IMR-90 (cell line): ENCODE measurements around the gene NT5M. TPM values are rescaled to one million over a fixed set of nuclear protein-coding genes. Genes with fewer than 3 reads are reported as not detected.

Experiments used
- ATAC-seq: fragments of 200-7000 bp; cut with Tn5 transposase; 2 replicates; pipeline ENCODE4 v1.9.1; 2020; ENCODE audit warnings: low read depth, mild to moderate bottlenecking, moderate library complexity
- BruUV-seq: library from RNA; stranded (reverse); fragments of 400-500 nt; replicated peaks from 2 replicates; lab custom pipeline; 2021; lab: Mats Ljungman, UMichigan
- CTCF ChIA-PET: fragments of 300-600 bp; formaldehyde crosslinking; extraction: SDS; loops from one replicate; lab custom pipeline; 2021; ENCODE audit warnings: antibody characterized with exemption; lab: Yijun Ruan, JAX
- POLR2A ChIA-PET: fragments of 300-600 bp; sonication (Branson Sonifier 250); formaldehyde crosslinking; loops from one replicate; lab custom pipeline; 2022; ENCODE audit warnings: antibody characterized with exemption; ENCODE audit not compliant: unreplicated experiment; lab: Charles Lee
- DNase-seq: peaks from one replicate; pipeline ENCODE4 v3.0.0; 2013
- H2AFZ ChIP-seq: replicated peaks from 2 replicates; pipeline ENCODE3; 2013; ENCODE audit warnings: low read length, mild to moderate bottlenecking; ENCODE audit not compliant: poor library complexity
- H2AK5ac ChIP-seq: 2 replicates; pipeline ENCODE4 v1.6.1; 2013; ENCODE audit warnings: low read depth, low read length, inconsistent platforms
- H2AK9ac ChIP-seq: replicated peaks from 2 replicates; pipeline ENCODE3; 2013; ENCODE audit warnings: mild to moderate bottlenecking, low read depth, low read length, moderate library complexity; ENCODE audit not compliant: poor library complexity
- H2BK120ac ChIP-seq: 2 replicates; pipeline ENCODE4 v1.6.1; 2013; ENCODE audit warnings: low read depth, low read length, inconsistent platforms
- H2BK15ac ChIP-seq: 3 replicates; pipeline ENCODE4 v1.6.1; 2013; ENCODE audit warnings: low read depth, low read length, inconsistent platforms
- H2BK20ac ChIP-seq: 2 replicates; pipeline ENCODE4 v1.6.1; 2013; ENCODE audit warnings: low read depth, mild to moderate bottlenecking, inconsistent platforms, low read length, moderate library complexity
- H2BK5ac ChIP-seq: 2 replicates; pipeline ENCODE4 v1.6.1; 2013; ENCODE audit warnings: mild to moderate bottlenecking, low read depth, low read length, inconsistent platforms; ENCODE audit not compliant: poor library complexity, severe bottlenecking
- H3K14ac ChIP-seq: replicated peaks from 2 replicates; pipeline ENCODE4 v1.6.1; 2013; ENCODE audit warnings: low read depth, low read length, inconsistent platforms
- H3K18ac ChIP-seq: 2 replicates; pipeline ENCODE4 v1.6.1; 2013; ENCODE audit warnings: low read depth, low read length, control low read depth
- H3K23ac ChIP-seq: 2 replicates; pipeline ENCODE4 v1.6.1; 2013; ENCODE audit warnings: low read depth, low read length, inconsistent platforms
- H3K27ac ChIP-seq: 2 replicates; pipeline ENCODE4 v1.5.1; 2013; ENCODE audit warnings: mild to moderate bottlenecking, control low read depth, low read length; ENCODE audit not compliant: insufficient read depth
- H3K27me3 ChIP-seq: 2 replicates; pipeline ENCODE4 v1.6.1; 2013; ENCODE audit warnings: low read length; ENCODE audit not compliant: control insufficient read depth, insufficient read depth
- H3K36me3 ChIP-seq: 2 replicates; pipeline ENCODE4 v1.6.1; 2013; ENCODE audit warnings: low read length, mixed read lengths; ENCODE audit not compliant: control insufficient read depth, insufficient read depth
- H3K4ac ChIP-seq: 2 replicates; pipeline ENCODE4 v1.6.1; 2013; ENCODE audit warnings: low read depth, low read length, inconsistent platforms
- H3K4me1 ChIP-seq: 2 replicates; pipeline ENCODE4 v1.6.1; 2013; ENCODE audit warnings: low read length, mixed read lengths; ENCODE audit not compliant: control insufficient read depth, insufficient read depth
- H3K4me2 ChIP-seq: 2 replicates; pipeline ENCODE4 v1.6.1; 2013; ENCODE audit warnings: low read depth, mild to moderate bottlenecking, control low read depth, low read length, moderate library complexity
- H3K4me3 ChIP-seq: 2 replicates; pipeline ENCODE4 v1.5.1; 2013; ENCODE audit warnings: low read depth, mild to moderate bottlenecking, control low read depth, low read length, moderate library complexity; ENCODE audit not compliant: insufficient read depth
- H3K56ac ChIP-seq: 2 replicates; pipeline ENCODE4 v1.6.1; 2013; ENCODE audit warnings: low read length, inconsistent platforms; ENCODE audit not compliant: insufficient read depth; ENCODE audit errors: extremely low read depth
- H3K79me1 ChIP-seq, 2 experiments: 2 replicates each; pipeline ENCODE4 v1.6.1; 2013; ENCODE audit warnings: low read length in 2 of 2, inconsistent platforms in 1 of 2, low read depth in 1 of 2
- H3K9ac ChIP-seq: 2 replicates; pipeline ENCODE4 v1.6.1; 2013; ENCODE audit warnings: low read depth, low read length, control low read depth
- H3K9me1 ChIP-seq: 2 replicates; pipeline ENCODE4 v1.6.1; 2013; ENCODE audit warnings: low read length, inconsistent platforms; ENCODE audit not compliant: insufficient read depth
- H3K9me3 ChIP-seq: 2 replicates; pipeline ENCODE4 v1.6.1; 2013; ENCODE audit warnings: low read length; ENCODE audit not compliant: control insufficient read depth, insufficient read depth
- H4K20me1 ChIP-seq: 2 replicates; pipeline ENCODE4 v1.6.1; 2013; ENCODE audit warnings: low read length, inconsistent platforms; ENCODE audit not compliant: insufficient read depth
- H4K5ac ChIP-seq: 2 replicates; pipeline ENCODE4 v1.6.1; 2013; ENCODE audit warnings: mild to moderate bottlenecking, low read depth, low read length, control low read depth
- H4K8ac ChIP-seq, 2 experiments: 2 replicates each; pipeline ENCODE4 v1.6.1; 2013; ENCODE audit warnings: low read depth in 2 of 2, low read length in 2 of 2, control low read depth in 1 of 2, inconsistent platforms in 1 of 2
- H4K91ac ChIP-seq: 2 replicates; pipeline ENCODE4 v1.6.1; 2013; ENCODE audit warnings: low read depth, low read length, inconsistent platforms; ENCODE audit not compliant: insufficient read depth
- BHLHE40 ChIP-seq: fragments of 150-350 bp; IDR thresholded peaks from 2 replicates; pipeline ENCODE4 v1.6.1; 2016; ENCODE audit warnings: mild to moderate bottlenecking, low read depth, low read length
- CEBPB ChIP-seq: IDR thresholded peaks from 2 replicates; pipeline ENCODE4 v1.6.1; 2012; ENCODE audit warnings: low read depth, low read length, improper control_type of control experiment
- MAFK ChIP-seq: IDR thresholded peaks from 2 replicates; pipeline ENCODE4 v1.6.1; 2012; ENCODE audit warnings: low read depth, low read length, improper control_type of control experiment
- MXI1 ChIP-seq: IDR thresholded peaks from 2 replicates; pipeline ENCODE4 v1.6.1; 2012; ENCODE audit warnings: low read depth, mild to moderate bottlenecking, low read length, moderate library complexity, borderline replicate concordance
- RAD21 ChIP-seq: IDR thresholded peaks from 2 replicates; pipeline ENCODE4 v1.6.1; 2012; ENCODE audit warnings: low read length, improper control_type of control experiment
- SMC3 ChIP-seq: fragments of 150-350 bp; IDR thresholded peaks from 2 replicates; pipeline ENCODE4 v1.6.1; 2016; ENCODE audit warnings: low read depth, mild to moderate bottlenecking, antibody characterized with exemption, low read length, moderate library complexity
- WGBS, 2 experiments: methylation state at CpG; one replicate each; pipeline versions ENCODE4 v1.1.5 to v1.1.7; 2013; ENCODE audit warnings: missing lambda C conversion rate in 2 of 2; ENCODE audit not compliant: insufficient read length in 1 of 2; ENCODE audit errors: extremely low coverage in 2 of 2; 5-methylcytosine and 5-hydroxymethylcytosine counted together
- dilution Hi-C: fragments of 300-500 bp; cut with HindIII; formaldehyde crosslinking; loops from one replicate; pipeline ENCODE4 v1.14.3; 2018; ENCODE audit warnings: low sequenced_read_pairs; ENCODE audit not compliant: unreplicated experiment
- in situ Hi-C: fragments of 300-500 bp; cut with MboI; formaldehyde crosslinking; loops from 3 replicates; pipeline ENCODE4 v1.14.3; 2019; ENCODE audit warnings: low sequenced_read_pairs, inconsistent platforms, mixed read lengths
- intact Hi-C: fragments of 100-400 bp; cut with micrococcal nuclease; formaldehyde crosslinking; loops from 2 replicates; pipeline ENCODE4 v1.10.0; 2022
- polyA plus RNA-seq, 3 experiments: library from polyadenylated mRNA; depleted of rRNA; stranded (reverse); fragments of >200 nt; gene quantifications; 2 replicates each; pipeline ENCODE4 v1.2.3, GENCODE V29; 2012; ENCODE audit warnings: low replicate concordance in 1 of 3
- total RNA-seq: library from RNA; depleted of rRNA; stranded (reverse); fragments of >200 nt; gene quantifications from 2 replicates; pipeline ENCODE4 v1.2.3, GENCODE V29; 2012

NT5M gene
- total and polyA plus RNA-seq, 2 of the 4 experiments (the other 2 are of a cell fraction), result 0.18 to 0.32 TPM

DNA sequence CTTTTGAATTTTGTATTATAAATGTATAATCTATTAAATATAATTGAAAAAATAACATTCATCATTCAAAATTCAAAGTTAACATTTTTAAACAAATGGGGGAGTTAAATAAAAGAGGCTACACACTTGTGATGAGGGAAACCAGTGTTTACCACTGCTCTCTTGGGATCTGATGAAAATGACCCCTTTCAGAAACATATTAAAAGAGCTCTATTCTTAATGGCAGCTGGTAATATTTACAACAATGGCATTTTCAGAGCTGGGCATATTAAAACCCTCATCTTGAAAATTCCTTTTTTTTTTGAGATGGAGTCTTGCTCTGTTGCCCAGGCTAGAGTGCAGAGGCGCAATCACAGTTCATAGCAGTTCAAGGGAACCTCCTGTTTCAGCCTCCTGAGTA is 46.9 kb upstream of the NT5M start:
- Histone ChIP-seq H2BK20ac (no peak overlapping the region), H3K14ac (no peak overlapping the region), H3K56ac (no peak overlapping the region), H3K9ac (no peak overlapping the region), H2BK120ac (no peak overlapping the region), H3K4ac (no peak overlapping the region), H3K9me3 (no peaks in the 10 kb centered on the region), H3K18ac (no peak overlapping the region), H3K27me3 (no peaks in the 10 kb centered on the region), H4K5ac (no peak overlapping the region), H3K27ac (no peak overlapping the region), H3K4me2 (no peak overlapping the region), H3K23ac (no peak overlapping the region), H3K9me1 (peaks cover 3% of the 10 kb centered on the region; the same call in 1 of the 2 replicates), H4K91ac (no peak overlapping the region), H3K4me3 (no peak overlapping the region), H4K20me1 (no peaks in the 10 kb centered on the region), H2AK9ac (no peak overlapping the region), H2BK5ac (no peak overlapping the region), H3K36me3 (peaks cover 46% of the 10 kb centered on the region), H4K8ac (no peak overlapping the region), H3K79me1 (peaks cover 3 to 10% of the 10 kb centered on the region in 2 experiments; a peak in 2 of 4 replicates), H2BK15ac (no peak overlapping the region), H2AFZ (no peak overlapping the region), H2AK5ac (no peak overlapping the region), H3K4me1 (no peaks in the 10 kb centered on the region)
- ATAC-seq (no peak), DNase-seq (no peak)
- no CpG with 5 or more reads among the region's 1 CpG for WGBS, 2 experiments
- POLR2A ChIA-PET, result no interaction called here
- TF ChIP-seq MXI1 (no peak), CEBPB (no peak), BHLHE40 (no peak), SMC3 (no peak), MAFK (no peak), RAD21 (no peak)
- no TSS peak for BruUV-seq
- intact Hi-C loops, result no loop called here
- CTCF ChIA-PET, result interaction anchor here (0.7 to 1.1 kb wide), 3 partner anchors 11 to 49 kb away, joined by 3 to 4 read pairs (median 3); no protein-coding TSS in a partner anchor
- dilution Hi-C loops, result no loop called here
- in situ Hi-C loops, result no loop called here
